H1 (cell line): ENCODE data around the gene TDRD9. TPM values are rescaled to one million over a fixed set of nuclear protein-coding genes. Genes with fewer than 3 reads are reported as not detected.

ENCODE experiments used
- CTCF ChIA-PET: fragments of 300-600 bp; sonication (Branson Sonifier 250); formaldehyde crosslinking; loops from one replicate; lab custom pipeline; 2021; ENCODE audit not compliant: partially characterized antibody; lab: Charles Lee
- POLR2A ChIA-PET: fragments of 300-600 bp; sonication (Branson Sonifier 250); formaldehyde crosslinking; loops from one replicate; lab custom pipeline; 2021; ENCODE audit warnings: inconsistent platforms; ENCODE audit not compliant: partially characterized antibody; lab: Charles Lee
- DNase-seq, 2 experiments: peaks; one replicate each; pipeline versions ENCODE4 v3.0.0 to v3.0.0-alpha.2; 2010 to 2022; ENCODE audit warnings: low spot score in 2 of 2, low read depth in 1 of 2, mixed read lengths in 1 of 2
- FAIRE-seq: peaks from 2 replicates; lab custom pipeline; 2011; peaks lifted over from hg19 to GRCh38; lab: Jason Lieb, UNC
- H2AFZ ChIP-seq: 2 replicates; pipeline ENCODE4 v1.8.1; 2012; ENCODE audit warnings: low read length, inconsistent platforms
- H2AK5ac ChIP-seq: 2 replicates; pipeline ENCODE4 v1.6.1; 2013; ENCODE audit warnings: low read depth, low read length
- H2BK120ac ChIP-seq: replicated peaks from 2 replicates; pipeline ENCODE3; 2013; ENCODE audit warnings: low read depth, low read length, inconsistent platforms
- H2BK12ac ChIP-seq: 2 replicates; pipeline ENCODE4 v1.6.1; 2013; ENCODE audit warnings: low read depth, low read length
- H2BK15ac ChIP-seq: 2 replicates; pipeline ENCODE4 v1.6.1; 2013; ENCODE audit warnings: low read length
- H2BK20ac ChIP-seq: 2 replicates; pipeline ENCODE4 v1.6.1; 2013; ENCODE audit warnings: low read length
- H2BK5ac ChIP-seq: 2 replicates; pipeline ENCODE4 v1.6.1; 2013; ENCODE audit warnings: low read depth, low read length
- H3K14ac ChIP-seq: 2 replicates; pipeline ENCODE4 v1.6.1; 2013; ENCODE audit warnings: inconsistent platforms; ENCODE audit not compliant: insufficient read length
- H3K18ac ChIP-seq: 2 replicates; pipeline ENCODE4 v1.6.1; 2013; ENCODE audit warnings: low read length; ENCODE audit errors: extremely low read depth
- H3K23ac ChIP-seq: 2 replicates; pipeline ENCODE4 v1.6.1; 2013; ENCODE audit warnings: inconsistent platforms; ENCODE audit not compliant: insufficient read length
- H3K23me2 ChIP-seq: 2 replicates; pipeline ENCODE4 v1.6.1; 2013; ENCODE audit warnings: low read depth, low read length
- H3K27ac ChIP-seq: 2 replicates; pipeline ENCODE4 v1.6.1; 2011; ENCODE audit warnings: low read depth, low read length, inconsistent platforms
- H3K27me3 ChIP-seq, 4 experiments: replicated peaks in 1 of 4; 1 replicate in 1 of 4; 2 replicates in 3 of 4; pipeline versions ENCODE4 v1.6.1 to v1.8.1; 2011 to 2013; ENCODE audit warnings: low read length in 3 of 4, mild to moderate bottlenecking in 3 of 4, inconsistent platforms in 2 of 4, mixed read lengths in 2 of 4, moderate library complexity in 1 of 4; ENCODE audit not compliant: control insufficient read depth in 3 of 4, insufficient read depth in 3 of 4; ENCODE audit errors: extremely low read depth in 1 of 4
- H3K36me3 ChIP-seq, 4 experiments: 2 replicates each; pipeline versions ENCODE4 v1.6.1 to v1.8.1; 2011 to 2013; ENCODE audit warnings: mild to moderate bottlenecking in 4 of 4, low read length in 3 of 4, moderate library complexity in 2 of 4, control low read depth in 1 of 4, inconsistent platforms in 1 of 4; ENCODE audit not compliant: insufficient read depth in 4 of 4, control insufficient read depth in 2 of 4
- H3K4ac ChIP-seq: replicated peaks from 2 replicates; pipeline ENCODE3; 2013; ENCODE audit warnings: low read length, low read depth, mixed read lengths, inconsistent platforms; ENCODE audit not compliant: insufficient read length
- H3K4me1 ChIP-seq, 4 experiments: replicated peaks in 1 of 4; 1 replicate in 1 of 4; 2 replicates in 3 of 4; pipeline versions ENCODE4 v1.6.1 to v1.8.1; 2011 to 2013; ENCODE audit warnings: low read length in 3 of 4, inconsistent platforms in 2 of 4, mixed read lengths in 1 of 4; ENCODE audit not compliant: insufficient read depth in 4 of 4, control insufficient read depth in 3 of 4
- H3K4me2 ChIP-seq, 2 experiments: 2 replicates each; pipeline versions ENCODE4 v1.6.1 to v1.8.1; 2011 to 2013; ENCODE audit warnings: low read depth in 2 of 2, low read length in 2 of 2, control low read depth in 1 of 2, inconsistent platforms in 1 of 2, mild to moderate bottlenecking in 1 of 2; ENCODE audit not compliant: insufficient read depth in 1 of 2
- H3K4me3 ChIP-seq, 4 experiments: fragments of 200-600, 300-600 bp in 1 of 4; sonication (generic), shearing (Covaris generic), sonication (Bioruptor Twin) in 1 of 4; 2 replicates each; pipeline versions ENCODE4 v1.5.1 to v1.8.1; 2011 to 2016; ENCODE audit warnings: low read length in 4 of 4, low read depth in 3 of 4, control low read depth in 2 of 4, inconsistent platforms in 2 of 4, mild to moderate bottlenecking in 2 of 4, mixed read lengths in 1 of 4, moderate library complexity in 1 of 4; ENCODE audit not compliant: insufficient read depth in 2 of 4; ENCODE audit errors: extremely low read depth in 1 of 4
- H3K56ac ChIP-seq: replicated peaks from 2 replicates; pipeline ENCODE3; 2013; ENCODE audit warnings: low read depth, mild to moderate bottlenecking, mixed read lengths, low read length, inconsistent platforms; ENCODE audit not compliant: insufficient read length
- H3K79me1 ChIP-seq: 2 replicates; pipeline ENCODE4 v1.6.1; 2013; ENCODE audit warnings: low read depth, low read length, control low read depth
- H3K79me2 ChIP-seq, 2 experiments: 2 replicates each; pipeline versions ENCODE4 v1.6.1 to v1.8.1; 2012 to 2013; ENCODE audit warnings: low read length in 2 of 2, mild to moderate bottlenecking in 2 of 2, inconsistent platforms in 1 of 2; ENCODE audit not compliant: insufficient read depth in 2 of 2, control insufficient read depth in 1 of 2
- H3K9ac ChIP-seq, 4 experiments: replicated peaks in 1 of 4; 1 replicate in 1 of 4; 2 replicates in 3 of 4; pipeline versions ENCODE4 v1.6.1 to v1.8.1; 2011 to 2013; ENCODE audit warnings: low read depth in 3 of 4, low read length in 3 of 4, control low read depth in 2 of 4, mild to moderate bottlenecking in 2 of 4, moderate library complexity in 2 of 4, inconsistent platforms in 1 of 4; ENCODE audit errors: extremely low read depth in 1 of 4
- H3K9me3 ChIP-seq, 2 experiments: 2 replicates each; pipeline versions ENCODE4 v1.6.1 to v1.8.1; 2012 to 2013; ENCODE audit warnings: mild to moderate bottlenecking in 2 of 2, moderate library complexity in 2 of 2, control low read depth in 1 of 2, inconsistent platforms in 1 of 2, low read depth in 1 of 2, low read length in 1 of 2, mixed read lengths in 1 of 2; ENCODE audit not compliant: insufficient read depth in 2 of 2
- H4K20me1 ChIP-seq, 2 experiments: replicated peaks in 1 of 2; 2 replicates each; pipeline versions ENCODE3 to v1.8.1; 2011 to 2013; ENCODE audit warnings: inconsistent platforms in 2 of 2, low read length in 2 of 2, mild to moderate bottlenecking in 1 of 2; ENCODE audit not compliant: insufficient read depth in 2 of 2, control insufficient read depth in 1 of 2
- H4K5ac ChIP-seq: 2 replicates; pipeline ENCODE4 v1.6.1; 2013; ENCODE audit warnings: low read length, low read depth, mixed read lengths, inconsistent platforms; ENCODE audit not compliant: insufficient read length
- H4K8ac ChIP-seq: 2 replicates; pipeline ENCODE4 v1.8.0; 2013; ENCODE audit warnings: mild to moderate bottlenecking, moderate library complexity, low read length, inconsistent platforms; ENCODE audit not compliant: insufficient read depth; ENCODE audit errors: extremely low read depth
- H4K91ac ChIP-seq: replicated peaks from 2 replicates; pipeline ENCODE3; 2013; ENCODE audit warnings: low read length, mixed read lengths, inconsistent platforms; ENCODE audit not compliant: insufficient read length
- BACH1 ChIP-seq: IDR thresholded peaks from 2 replicates; pipeline ENCODE4 v1.6.1; 2012; ENCODE audit warnings: low read length, improper control_type of control experiment
- BRCA1 ChIP-seq: IDR thresholded peaks from 2 replicates; pipeline ENCODE4 v1.6.1; 2012; ENCODE audit warnings: low read depth, low read length, improper control_type of control experiment
- GABPA ChIP-seq: IDR thresholded peaks from 2 replicates; pipeline ENCODE4 v1.6.1; 2011; ENCODE audit warnings: mild to moderate bottlenecking, low read length, moderate library complexity, borderline replicate concordance; ENCODE audit not compliant: insufficient read depth
- GTF2F1 ChIP-seq: IDR thresholded peaks from 2 replicates; pipeline ENCODE4 v1.6.1; 2012; ENCODE audit warnings: low read depth, low read length, improper control_type of control experiment, borderline replicate concordance
- JUN ChIP-seq: IDR thresholded peaks from 2 replicates; pipeline ENCODE4 v1.6.1; 2011; ENCODE audit warnings: low read depth, mild to moderate bottlenecking, improper control_type of control experiment, low read length
- ZNF274 ChIP-seq: IDR thresholded peaks from 2 replicates; pipeline ENCODE4 v1.7.0; 2012; ENCODE audit warnings: low read length, borderline replicate concordance; ENCODE audit errors: extremely low read depth
- WGBS, 2 experiments: shearing (Covaris generic) in 1 of 2; methylation state at CpG; one replicate each; pipeline versions ENCODE4 v1.1.6 to v1.1.7; 2013 to 2015; ENCODE audit warnings: low lambda C conversion rate in 2 of 2, mixed read lengths in 2 of 2, inconsistent platforms in 1 of 2, low coverage in 1 of 2, missing lambda C conversion rate in 1 of 2; ENCODE audit not compliant: insufficient replicate concordance in 2 of 2, insufficient coverage in 1 of 2, insufficient read length in 1 of 2; ENCODE audit errors: extremely low coverage in 1 of 2, missing lambda C conversion rate in 1 of 2; 5-methylcytosine and 5-hydroxymethylcytosine counted together
- polyA plus RNA-seq, 7 experiments: library from polyadenylated mRNA; depleted of rRNA in 3 of 7; stranded (reverse) in 5 of 7; unstranded in 2 of 7; fragments of >200 nt in 5 of 7; fragments of 200-250 nt in 2 of 7; gene quantifications; 1 replicate in 5 of 7; 2 replicates in 1 of 7; 4 replicates in 1 of 7; pipeline versions ENCODE4 v1.2.1 to v1.2.3, GENCODE V29; 2011 to 2013; ENCODE audit warnings: missing spikeins in 2 of 7, mixed read lengths in 2 of 7
- total RNA-seq: library from RNA; stranded (reverse); fragmentation: NEBNext Ultra II Directional; extraction: Animal tissue kit (Norgen Biotek cat#: 25700); gene quantifications from 2 replicates; pipeline ENCODE4 v1.2.1, GENCODE V29; 2021

The TDRD9 gene
- total and polyA plus RNA-seq, 2 of the 8 experiments (the other 6 are each of a cell fraction or from before 2014, with no cell fraction given): not detected

DNA sequence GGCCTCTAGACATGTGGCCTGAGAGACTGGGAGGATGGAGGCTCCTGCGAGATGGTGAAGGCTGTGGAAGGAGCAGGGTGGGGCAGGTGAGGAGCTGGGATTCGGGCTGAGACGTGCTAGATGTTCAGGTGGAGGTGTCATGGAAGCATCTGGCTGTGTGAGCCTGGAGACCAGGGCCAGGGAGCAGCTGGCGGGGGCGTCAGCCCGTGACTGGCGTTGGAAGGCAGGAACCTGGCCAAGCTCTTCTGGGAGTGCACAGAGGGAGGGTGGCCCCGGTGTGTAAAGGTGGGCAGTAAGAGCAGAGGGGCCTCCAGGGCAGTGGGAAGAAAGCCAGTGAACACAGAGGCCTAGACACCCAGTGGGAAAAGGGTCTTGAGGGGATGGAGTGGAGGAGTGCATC is 69.1 kb downstream of the TDRD9 start:
- no peak overlapping the region for H3K56ac ChIP-seq
- H3K79me1 ChIP-seq: no peaks in the 10 kb centered on the region
- no peak overlapping the region for H2BK15ac ChIP-seq
- H3K79me2 ChIP-seq: no peaks in the 10 kb centered on the region
- H4K8ac ChIP-seq: peak overlapping the region; percentile 25; the same call in 1 of the 2 replicates
- H2BK5ac ChIP-seq: no peak overlapping the region
- no peak overlapping the region for H2BK12ac ChIP-seq
- H3K27me3 ChIP-seq: no peaks in the 10 kb centered on the region; a peak in 1 of 7 replicates
- FAIRE-seq (no peak), DNase-seq (no peak)
- H3K9me3 ChIP-seq: no peaks in the 10 kb centered on the region
- H2BK120ac ChIP-seq: no peak overlapping the region
- ChIA-PET CTCF (interaction anchor here (0.6 to 1.7 kb wide), 4 partner anchors 10 to 200 kb away, joined by 3 to 4 read pairs (median 4); no protein-coding TSS in a partner anchor), POLR2A (no interaction called here)
- H3K4me2 ChIP-seq: no peak overlapping the region
- H3K9ac ChIP-seq: no peak overlapping the region
- H3K23ac ChIP-seq: no peak overlapping the region
- H3K27ac ChIP-seq: no peak overlapping the region
- no peak overlapping the region for H3K18ac ChIP-seq
- H3K4ac ChIP-seq: no peak overlapping the region
- no peaks in the 10 kb centered on the region for H3K23me2 ChIP-seq
- no peak overlapping the region for H4K91ac ChIP-seq
- H2AK5ac ChIP-seq: no peak overlapping the region
- no peaks in the 10 kb centered on the region for H3K4me1 ChIP-seq
- no peak overlapping the region for H4K5ac ChIP-seq
- H3K14ac ChIP-seq: no peak overlapping the region
- no peak for TF ChIP-seq ZNF274
- TF ChIP-seq GABPA: no peak
- TF ChIP-seq GTF2F1: no peak
- TF ChIP-seq JUN: no peak
- no peak for TF ChIP-seq BACH1
- no peak for TF ChIP-seq BRCA1
- WGBS, 2 experiments: 89% methylated on average over 8 of the region's 8 CpGs; no CpG with 5 or more reads in 1 of the 2 experiments
- H3K4me3 ChIP-seq: no peak overlapping the region
- H3K36me3 ChIP-seq: no peaks in the 10 kb centered on the region
- H2AFZ ChIP-seq: no peak overlapping the region
- H4K20me1 ChIP-seq: no peaks in the 10 kb centered on the region
- no peak overlapping the region for H2BK20ac ChIP-seq
